Aorta (tissue), 5 donors: ENCODE results near the gene PI4K2B. TPM values are rescaled to one million over a fixed set of nuclear protein-coding genes. Genes with fewer than 3 reads are reported as not detected.
"Not testable (repeated sequence)": the region's sequence is repeated elsewhere in the genome, so short reads cannot be mapped to it uniquely, and the experiment has no call there.

Source experiments
- ATAC-seq: fragments of 200-7000 bp; cut with Tn5 transposase; one replicate; pipeline ENCODE4 v1.9.1; 2022; ENCODE audit warnings: moderate library complexity; ENCODE audit not compliant: low FRiP score
- DNase-seq, 2 donors: peaks; one replicate each; pipeline ENCODE4 v3.0.0-alpha.2; 2020
- H3K27ac ChIP-seq, 2 donors: one replicate each; pipeline ENCODE4 v1.5.1; 2013; ENCODE audit warnings: low read length in 2 of 2, mild to moderate bottlenecking in 2 of 2, moderate library complexity in 2 of 2, control low read depth in 1 of 2, inconsistent platforms in 1 of 2, low read depth in 1 of 2
- H3K27me3 ChIP-seq, 2 donors: one replicate each; pipeline ENCODE4 v1.6.1; 2013; ENCODE audit warnings: control low read depth in 1 of 2, low read length in 1 of 2, mild to moderate bottlenecking in 1 of 2, moderate library complexity in 1 of 2; ENCODE audit not compliant: insufficient read depth in 2 of 2, control insufficient read depth in 1 of 2
- H3K36me3 ChIP-seq, 2 donors: one replicate each; pipeline ENCODE4 v1.6.1; 2013; ENCODE audit warnings: control low read depth in 1 of 2, low read length in 1 of 2, mild to moderate bottlenecking in 1 of 2; ENCODE audit not compliant: insufficient read depth in 2 of 2, control insufficient read depth in 1 of 2
- H3K4me1 ChIP-seq, 2 donors: one replicate each; pipeline ENCODE4 v1.6.1; 2013; ENCODE audit warnings: low read length in 2 of 2, control low read depth in 1 of 2, mild to moderate bottlenecking in 1 of 2, moderate library complexity in 1 of 2; ENCODE audit not compliant: insufficient read depth in 2 of 2, control insufficient read depth in 1 of 2
- H3K4me3 ChIP-seq, 2 donors: one replicate each; pipeline ENCODE4 v1.5.1; 2013; ENCODE audit warnings: low read length in 2 of 2, control low read depth in 1 of 2, mild to moderate bottlenecking in 1 of 2
- H3K9me3 ChIP-seq: one replicate; pipeline ENCODE4 v1.6.1; 2013; ENCODE audit warnings: mild to moderate bottlenecking, low read length; ENCODE audit not compliant: control insufficient read depth
- WGBS, 2 donors: extraction: QIAGEN DNeasy Blood & Tissue Kit; methylation state at CpG; one replicate each; pipeline ENCODE4 v1.1.7; 2013; 5-methylcytosine and 5-hydroxymethylcytosine counted together
- intact Hi-C, 2 donors: fragments of 100-400 bp; cut with DNase I; formaldehyde crosslinking; loops; one replicate each; pipeline versions ENCODE4 v1.14.2 to v1.15.0; 2022
- polyA plus RNA-seq, 2 donors: library from polyadenylated mRNA; stranded (reverse); fragments of 200-250 nt; gene quantifications; one replicate each; pipeline ENCODE4 v1.2.3, GENCODE V29; 2013
- total RNA-seq, 2 donors: library from RNA; stranded (reverse); fragmentation: NEBNext Ultra II Directional; extraction: Animal tissue kit (Norgen Biotek cat#: 25700); gene quantifications; one replicate each; pipeline ENCODE4 v1.2.1, GENCODE V29; 2021
- donor health status: healthy with polysubstance abuse.
- donor health status: Bipolar disorder and iron deficiency.
- donor health status: DM: no; HTN: no; CAD: no.
- donor health status: DM: no; HTN: no; CAD: no.
- donor health status: DM: yes; HTN: yes; CAD: no.

Gene PI4K2B
- total and polyA plus RNA-seq, 4 donors: 6.2 to 20.3 (median 12.7) TPM

DNA sequence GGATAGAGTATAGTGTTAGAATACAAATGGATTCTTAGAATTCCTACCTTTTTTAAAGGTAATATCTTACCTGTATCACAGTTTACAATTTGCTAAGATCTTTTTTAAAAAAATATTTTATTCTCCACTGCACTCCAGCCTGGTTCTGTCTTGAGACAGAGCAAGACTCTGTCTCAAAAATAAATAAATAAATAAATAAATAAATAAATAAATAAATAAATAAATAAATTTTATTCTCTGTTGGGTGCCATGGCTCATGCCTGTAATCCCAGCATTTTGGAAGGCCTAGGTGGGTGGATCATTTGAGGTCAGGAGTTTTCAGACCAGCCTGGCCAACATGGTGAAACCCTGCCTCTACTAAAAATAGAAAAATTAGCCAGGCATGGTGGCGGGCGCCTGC lies 2.2 kb downstream of the PI4K2B start:
- ATAC-seq, H3K4me3 ChIP-seq, intact Hi-C loops, H3K27ac ChIP-seq, H3K9me3 ChIP-seq, H3K4me1 ChIP-seq, DNase-seq, H3K36me3 ChIP-seq, H3K27me3 ChIP-seq: not testable (repeated sequence)
- WGBS, 2 donors: 97% methylated on average over 2 of the region's 2 CpGs

DNA sequence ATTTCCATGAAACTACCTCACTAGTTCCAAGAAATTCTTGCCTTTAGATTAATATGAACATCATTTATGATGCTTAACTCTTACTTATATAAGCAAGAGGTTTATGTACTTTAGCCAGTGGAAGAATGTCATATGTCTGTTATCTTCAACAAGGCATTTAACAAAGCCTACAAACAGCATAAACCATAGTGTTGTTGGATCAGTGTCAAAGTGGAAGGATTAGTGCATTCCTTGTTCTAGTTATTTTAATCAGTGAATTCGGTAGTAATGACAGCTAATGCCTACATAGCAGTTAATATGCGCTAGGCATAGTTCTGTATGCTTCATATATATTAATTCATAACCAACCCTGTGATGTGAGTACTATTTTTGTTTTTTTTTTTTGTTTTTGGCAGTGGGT lies 3.1 kb downstream of the PI4K2B start:
- ATAC-seq: no peak

DNA sequence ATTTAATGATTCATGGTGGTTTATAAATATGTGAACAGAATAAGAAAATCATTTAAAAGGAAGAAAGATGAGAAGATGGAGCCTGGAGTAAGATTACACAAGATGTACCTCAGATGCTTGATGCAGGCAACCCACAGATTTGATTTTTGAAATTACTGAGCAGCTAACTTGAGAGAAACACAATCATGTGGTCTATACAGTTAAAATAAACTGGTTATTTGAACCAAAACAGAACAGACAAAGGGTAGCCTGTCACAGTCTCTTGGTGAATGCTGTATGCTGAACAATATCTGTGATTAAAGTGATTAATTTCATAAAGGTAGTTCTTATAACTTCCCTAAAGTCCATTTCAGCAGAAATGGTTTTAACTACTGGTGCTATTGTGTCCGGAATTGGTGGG lies 4.2 kb downstream of the PI4K2B start:
- H3K4me1 ChIP-seq: peaks cover 0 to 3% of the 10 kb centered on the region in 2 donors
- intact Hi-C loops: no loop called here
- no peak overlapping the region for H3K4me3 ChIP-seq
- H3K9me3 ChIP-seq: no peaks in the 10 kb centered on the region
- DNase-seq (no peak), ATAC-seq (no peak)
- H3K27me3 ChIP-seq: no peaks in the 10 kb centered on the region
- no peak overlapping the region for H3K27ac ChIP-seq
- 95 to 96% methylated on average over 1 of the region's 1 CpG for WGBS, 2 donors
- no peaks in the 10 kb centered on the region for H3K36me3 ChIP-seq

More for the DNA sequence above, 3.1 kb downstream of the PI4K2B start:
- H3K9me3 ChIP-seq: peaks cover 2% of the 10 kb centered on the region
- intact Hi-C loops: no loop called here
- no peaks in the 10 kb centered on the region for H3K27me3 ChIP-seq
- peaks cover 0 to 3% of the 10 kb centered on the region in 2 donors for H3K4me1 ChIP-seq
- no peaks in the 10 kb centered on the region for H3K36me3 ChIP-seq
- H3K27ac ChIP-seq: no peak overlapping the region
- 85 to 87% methylated on average over 2 of the region's 2 CpGs for WGBS, 2 donors
- no peak overlapping the region for H3K4me3 ChIP-seq
- DNase-seq: no peak

DNA sequence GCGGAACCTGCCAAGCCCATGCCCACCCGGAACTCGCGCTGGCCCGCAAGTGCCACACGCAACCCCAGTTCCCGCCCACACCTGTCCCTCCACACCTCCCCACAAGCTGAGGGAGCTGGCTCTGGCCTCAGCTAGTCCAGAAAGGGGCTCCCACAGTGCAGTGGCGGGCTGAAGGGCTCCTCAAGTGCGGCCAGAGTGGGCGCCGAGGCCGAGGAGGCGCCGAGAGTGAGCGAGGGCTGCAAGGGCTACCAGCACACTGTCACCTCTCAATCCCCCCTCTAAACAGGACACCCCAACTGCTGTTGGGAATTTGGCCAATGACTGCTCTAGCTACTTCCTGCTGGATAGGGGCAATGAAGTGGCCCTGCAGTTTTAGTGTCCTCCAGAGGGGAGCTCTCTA lies 5.7 kb downstream of the PI4K2B start:
- H3K36me3 ChIP-seq, H3K9me3 ChIP-seq, H3K4me3 ChIP-seq, H3K27ac ChIP-seq, H3K4me1 ChIP-seq, intact Hi-C loops, ATAC-seq, DNase-seq, H3K27me3 ChIP-seq: not testable (repeated sequence)
- 97% methylated on average over 15 of the region's 15 CpGs for WGBS, 2 donors

DNA sequence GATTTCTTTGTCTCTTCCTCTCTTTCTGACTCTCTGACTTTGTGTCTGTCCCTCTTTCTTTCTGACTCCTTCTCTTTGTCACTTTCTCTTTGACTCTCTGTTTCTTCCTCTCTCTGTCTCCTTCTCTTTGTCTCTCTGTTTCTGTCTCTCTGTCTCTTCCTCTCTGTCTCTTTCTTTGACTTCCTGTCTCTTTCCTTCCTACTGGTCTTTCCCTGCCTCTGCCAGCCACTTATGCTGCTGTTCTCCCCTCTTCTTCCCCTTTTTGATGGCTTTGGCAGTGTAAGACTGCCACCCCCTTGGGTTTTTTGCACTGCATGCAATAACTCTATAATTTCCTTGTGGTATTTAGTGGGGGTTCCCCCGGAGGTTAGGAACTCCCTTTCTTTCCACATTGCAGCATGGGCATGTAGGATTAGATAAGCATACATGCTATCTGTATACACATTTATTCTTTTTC lies 6.9 kb downstream of the PI4K2B start:
- H3K9me3 ChIP-seq, H3K4me3 ChIP-seq, H3K27ac ChIP-seq, ATAC-seq, H3K27me3 ChIP-seq, H3K4me1 ChIP-seq, DNase-seq, intact Hi-C loops, H3K36me3 ChIP-seq: not testable (repeated sequence)
- WGBS, 2 donors: 86 to 88% methylated on average over 1 of the region's 1 CpG

DNA sequence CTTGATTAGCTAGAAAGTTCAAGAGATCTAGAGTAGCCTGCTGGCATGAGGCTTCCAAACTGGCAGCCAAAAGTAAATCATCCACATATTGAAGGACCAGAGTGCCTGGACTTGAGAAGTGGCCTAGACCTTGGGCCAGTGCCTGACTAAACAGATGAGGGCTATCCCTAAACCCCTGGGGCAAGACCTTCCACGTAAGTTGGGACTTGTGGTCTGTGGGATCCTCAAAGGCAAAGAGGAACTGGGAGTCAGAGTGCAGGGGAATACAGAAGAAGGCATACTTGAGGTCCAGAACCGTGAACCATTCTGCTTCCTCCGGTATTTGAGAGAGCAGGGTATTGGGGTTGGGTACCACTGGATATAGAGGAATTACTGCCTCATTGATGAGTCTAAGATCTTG lies 8.4 kb downstream of the PI4K2B start:
- H3K27ac ChIP-seq, DNase-seq, H3K4me1 ChIP-seq, H3K36me3 ChIP-seq, H3K9me3 ChIP-seq, H3K4me3 ChIP-seq, H3K27me3 ChIP-seq, intact Hi-C loops, ATAC-seq: not testable (repeated sequence)
- 93% methylated on average over 3 of the region's 3 CpGs for WGBS, 2 donors

DNA sequence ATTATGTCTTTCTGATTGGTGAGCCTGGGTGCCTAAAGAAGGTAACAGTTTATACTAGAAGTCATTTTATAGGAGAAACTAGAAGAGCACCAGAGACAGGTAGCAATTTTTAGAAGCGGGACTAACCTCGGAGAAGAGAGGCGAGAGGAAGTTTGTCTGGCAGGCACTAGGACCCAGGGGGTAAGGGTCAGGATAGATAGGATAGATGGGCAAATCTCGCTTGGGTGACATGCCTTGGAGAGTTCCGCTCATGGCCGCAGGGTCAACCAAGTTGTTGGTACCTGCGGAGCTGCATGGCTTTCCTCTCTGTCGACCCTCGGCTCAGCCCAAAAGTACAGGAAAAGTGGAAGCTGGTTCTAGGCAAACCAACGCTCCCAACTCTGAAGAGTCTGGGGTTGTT lies 11.3 kb downstream of the PI4K2B start:
- no peaks in the 10 kb centered on the region for H3K4me1 ChIP-seq
- no peak for ATAC-seq
- no peaks in the 10 kb centered on the region for H3K9me3 ChIP-seq
- no peaks in the 10 kb centered on the region for H3K27me3 ChIP-seq
- intact Hi-C loops: no loop called here
- DNase-seq: no peak
- no peak overlapping the region for H3K27ac ChIP-seq
- WGBS, 2 donors: 96 to 98% methylated on average over 10 of the region's 10 CpGs
- no peak overlapping the region for H3K4me3 ChIP-seq
- H3K36me3 ChIP-seq: no peaks in the 10 kb centered on the region

DNA sequence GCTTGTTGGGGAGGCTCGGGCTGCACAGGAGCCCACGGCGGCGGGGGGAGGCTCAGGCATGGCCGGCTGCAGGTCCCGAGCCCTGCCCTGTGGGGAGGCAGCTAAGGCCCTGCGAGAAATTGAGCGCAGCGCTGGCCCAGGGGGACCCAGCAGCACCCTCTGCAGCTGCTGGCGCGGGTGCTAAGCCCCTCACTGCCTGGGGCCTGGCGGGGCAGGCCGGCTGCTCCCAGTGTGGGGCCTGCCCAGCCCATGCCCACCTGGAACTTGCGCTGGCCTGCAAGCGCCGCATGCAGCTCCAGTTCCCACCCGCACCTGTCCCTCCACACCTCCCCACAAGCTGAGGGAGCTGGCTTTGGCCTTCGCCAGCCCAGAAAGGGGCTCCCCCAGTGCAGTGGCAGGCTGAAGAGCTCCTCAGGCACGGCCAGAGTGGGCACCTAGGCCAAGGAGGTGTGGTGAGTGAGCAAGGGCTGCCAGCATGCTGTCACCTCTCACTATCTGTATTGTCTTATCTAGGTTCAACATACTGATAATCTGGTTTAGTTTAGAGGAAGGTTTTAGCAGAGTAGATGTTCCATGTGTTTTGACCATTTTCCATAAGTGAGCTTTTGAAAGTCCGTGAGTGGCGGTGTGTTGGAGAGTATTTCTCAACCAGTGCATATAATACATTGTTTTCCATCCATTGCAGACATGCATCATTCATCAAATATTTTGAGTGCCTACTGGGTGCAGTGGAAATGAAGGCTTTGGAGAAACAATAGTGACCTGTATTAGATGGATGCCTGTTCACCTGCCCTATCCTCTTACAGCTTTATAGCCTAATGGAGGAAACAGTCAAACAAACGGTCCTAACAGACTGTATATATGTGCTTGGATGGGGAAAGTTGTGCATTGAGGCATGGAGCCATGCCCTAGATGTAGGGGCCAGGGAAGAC lies 13.1 kb downstream of the PI4K2B start:
- H3K4me1 ChIP-seq: no peaks in the 10 kb centered on the region
- no peak overlapping the region for H3K27ac ChIP-seq
- H3K4me3 ChIP-seq: no peak overlapping the region
- WGBS, 2 donors: 86 to 92% methylated on average over 18 to 22 of the region's 22 CpGs
- H3K36me3 ChIP-seq: no peaks in the 10 kb centered on the region
- no peaks in the 10 kb centered on the region for H3K27me3 ChIP-seq
- no peak for DNase-seq
- intact Hi-C loops: no loop called here
- no peak for ATAC-seq
- H3K9me3 ChIP-seq: no peaks in the 10 kb centered on the region

DNA sequence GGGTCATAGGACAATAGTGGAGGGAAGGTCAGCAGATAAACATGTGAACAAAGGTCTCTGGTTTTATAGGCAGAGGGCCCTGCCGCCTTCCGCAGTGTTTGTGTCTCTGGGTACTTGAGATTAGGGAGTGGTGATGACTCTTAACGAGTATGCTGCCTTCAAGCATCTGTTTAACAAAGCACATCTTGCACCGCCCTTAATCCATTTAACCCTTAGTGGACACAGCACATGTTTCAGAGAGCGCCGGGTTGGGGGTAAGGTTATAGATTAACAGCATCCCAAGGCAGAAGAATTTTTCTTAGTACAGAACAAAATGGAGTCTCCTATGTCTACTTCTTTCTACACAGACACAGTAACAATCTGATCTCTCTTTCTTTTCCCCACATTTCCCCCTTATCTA lies 15.0 kb downstream of the PI4K2B start:
- DNase-seq, intact Hi-C loops, ATAC-seq, H3K4me3 ChIP-seq, H3K4me1 ChIP-seq, H3K27me3 ChIP-seq, H3K36me3 ChIP-seq, H3K9me3 ChIP-seq, H3K27ac ChIP-seq: not testable (repeated sequence)
- 91 to 92% methylated on average over 5 to 6 of the region's 6 CpGs for WGBS, 2 donors
